B cell (primary cell): Measurements from ENCODE around the gene RASGRF2.

Experiments
- CTCF ChIP-seq: fragments of 200-600 bp; IDR thresholded peaks from one replicate; pipeline ENCODE4 v1.8.0; 2022; ENCODE audit warnings: antibody characterized with exemption, mild to moderate bottlenecking
- EZH2 ChIP-seq: IDR thresholded peaks from 2 replicates; pipeline ENCODE4 v1.6.1; 2012; ENCODE audit warnings: borderline replicate concordance, low read depth, mild to moderate bottlenecking, moderate library complexity, low read length; ENCODE audit not compliant: insufficient read depth, poor library complexity, severe bottlenecking

DNA sequence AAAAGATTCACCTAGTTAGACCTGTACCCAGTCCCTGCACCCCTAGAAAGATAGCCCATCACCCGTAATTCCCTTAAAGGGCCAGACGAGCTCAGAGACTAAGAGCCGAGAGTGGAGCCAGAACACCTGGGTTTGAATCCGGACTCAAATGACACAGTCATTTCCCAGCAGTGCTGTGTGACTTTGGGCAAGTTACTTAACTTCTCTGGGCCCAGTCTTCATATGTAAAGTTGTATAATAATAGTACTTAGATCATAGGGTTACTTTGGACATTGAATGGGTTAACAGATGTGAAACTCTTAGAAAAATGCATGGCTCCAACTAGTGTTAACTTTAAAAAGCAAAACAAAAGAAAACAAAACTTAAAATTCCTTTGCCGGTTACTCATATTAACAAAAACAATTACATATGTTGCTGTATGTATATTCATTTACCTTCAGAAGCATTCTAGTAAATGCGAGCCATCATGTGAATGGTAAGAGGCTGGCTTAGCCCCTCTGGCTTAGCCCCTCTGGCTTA, 40.4 kb upstream of the RASGRF2 start:
- no peak for TF ChIP-seq CTCF
- TF ChIP-seq EZH2: no peak
